Activated CD4-positive, alpha-beta T cell treated with anti-CD3 and anti-CD28 coated beads, Interleukin-2, amount 50 U/mL, for 48 hours (primary cell): ENCODE results near the gene TOB2.
A peak's percentile ranks its signal among the peaks of the same experiment; 100 is the strongest.
"Not testable (repeated sequence)": the region's sequence is repeated elsewhere in the genome, so short reads cannot be mapped to it uniquely, and the experiment has no call there.

Experiments used
- DNase-seq, 2 experiments: peaks; one replicate each; pipeline ENCODE4 v3.0.0-alpha.2; 2020

Gene TOB2

GRCh38 chr22:41425660-41426365 lies 20.8 kb downstream of the TOB2 start:
- peak in 1 of 2 experiments; percentile 39 for DNase-seq

DNA sequence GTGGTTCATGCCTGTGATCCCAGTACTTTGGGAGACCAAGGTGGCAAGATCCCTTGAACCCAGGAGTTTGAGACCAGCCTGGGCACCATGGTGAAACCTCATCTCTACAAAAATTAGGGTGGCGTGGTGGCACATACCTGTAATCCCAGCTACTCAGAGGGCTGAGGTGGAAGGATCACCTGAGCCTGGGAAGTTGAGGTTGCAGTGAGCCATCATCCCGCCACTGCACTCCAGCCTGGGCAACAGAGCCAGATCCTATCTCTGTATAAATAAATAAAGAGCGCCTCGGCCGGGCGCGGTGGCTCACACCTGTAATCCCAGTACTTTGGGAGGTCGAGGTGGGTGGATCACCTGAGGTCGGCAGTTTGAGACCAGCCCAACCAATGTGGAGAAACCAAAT lies 27.9 kb downstream of the TOB2 start:
- DNase-seq, result no peak

- DNase-seq, result no peak
Observed at GRCh38 chr22:41417622-41418390, 28.8 kb downstream of the TOB2 start.

GRCh38 chr22:41415554-41415953 lies 31.0 kb downstream of the TOB2 start:
- no peak for DNase-seq

DNA sequence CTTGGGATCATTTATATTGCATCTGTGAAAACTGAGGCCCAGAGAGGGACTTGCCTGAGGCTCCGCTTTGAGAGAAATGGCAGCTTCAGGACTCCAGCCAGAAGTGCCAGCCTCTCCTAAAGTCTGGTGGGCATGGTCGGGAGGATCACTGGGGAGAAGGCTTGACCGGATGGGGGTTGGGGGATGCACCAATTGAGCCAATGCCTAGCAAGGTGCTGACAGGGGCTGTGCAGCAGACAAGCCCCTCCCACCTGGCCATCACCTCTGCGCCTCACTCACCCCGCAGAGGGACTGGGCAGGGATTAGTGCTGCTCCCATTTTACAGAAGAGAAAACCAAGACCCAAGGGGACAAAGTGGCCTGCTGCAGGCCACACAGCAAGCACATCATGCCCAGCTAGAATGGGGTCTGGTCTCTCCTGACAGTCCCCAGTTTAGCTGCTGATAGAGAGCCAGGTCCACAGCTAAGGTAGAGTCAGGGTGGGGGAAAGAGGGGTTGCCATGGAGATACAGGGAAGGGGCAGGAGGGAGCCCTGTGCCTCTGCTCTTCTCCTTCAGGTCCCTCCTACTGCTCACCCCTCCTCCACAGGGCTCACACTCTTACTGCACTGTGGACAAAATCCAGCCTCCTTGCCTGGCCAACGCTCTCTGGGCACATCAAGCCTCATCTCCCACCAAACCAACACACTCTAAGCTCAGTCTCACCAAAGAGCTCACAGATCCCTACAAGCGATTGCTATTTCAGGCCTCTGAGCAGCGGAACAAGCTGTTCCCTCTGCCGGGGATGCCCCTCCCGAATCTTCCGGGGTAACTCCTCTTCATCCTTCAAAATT lies 35.4 kb downstream of the TOB2 start:
- DNase-seq, result no peak

DNA sequence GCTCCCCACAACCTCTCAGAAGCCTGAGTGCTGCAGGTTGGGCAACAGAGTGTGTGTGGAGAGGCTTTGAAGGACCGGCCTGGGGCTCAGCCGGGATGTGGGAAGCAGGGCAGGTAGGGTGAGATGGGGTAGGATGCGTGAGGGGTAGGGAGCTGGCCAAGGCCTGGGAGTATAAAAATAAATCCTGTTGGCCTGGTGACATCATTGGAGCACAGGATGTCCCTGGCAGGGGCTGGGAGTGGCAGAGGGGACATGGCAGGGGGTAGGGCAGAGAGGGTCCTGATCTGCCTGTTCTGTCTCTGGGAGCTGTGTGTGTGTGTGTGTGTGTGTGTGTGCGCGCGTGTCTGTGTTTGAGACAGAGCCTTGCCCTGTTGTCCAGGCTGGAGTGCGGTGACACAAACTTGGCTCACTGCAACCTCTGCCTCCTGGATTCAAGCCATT lies 36.3 kb downstream of the TOB2 start:
- no peak for DNase-seq

DNA sequence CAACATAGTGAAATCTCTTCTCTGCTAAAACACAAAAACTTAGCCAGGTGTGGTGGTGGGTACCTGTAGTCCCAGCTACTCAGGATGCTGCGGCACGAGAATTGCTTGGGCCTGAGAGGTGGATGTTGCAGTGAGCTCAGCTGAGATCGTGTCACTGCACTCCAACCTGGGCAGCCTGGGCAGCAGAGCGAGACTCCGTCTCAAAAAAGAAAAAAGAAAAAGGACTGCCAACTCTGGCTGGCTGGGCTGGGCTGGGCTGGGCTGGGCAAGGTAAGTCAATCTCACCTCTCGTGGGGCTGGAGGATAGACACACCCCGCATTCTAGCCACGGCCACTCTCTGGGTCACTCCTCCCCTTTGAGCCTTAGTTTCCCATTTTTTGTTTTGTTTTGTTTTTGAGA lies 37.9 kb downstream of the TOB2 start:
- no peak for DNase-seq

- DNase-seq, result no peak
Observed at GRCh38 chr22:41407433-41407832, 39.2 kb downstream of the TOB2 start.

DNA sequence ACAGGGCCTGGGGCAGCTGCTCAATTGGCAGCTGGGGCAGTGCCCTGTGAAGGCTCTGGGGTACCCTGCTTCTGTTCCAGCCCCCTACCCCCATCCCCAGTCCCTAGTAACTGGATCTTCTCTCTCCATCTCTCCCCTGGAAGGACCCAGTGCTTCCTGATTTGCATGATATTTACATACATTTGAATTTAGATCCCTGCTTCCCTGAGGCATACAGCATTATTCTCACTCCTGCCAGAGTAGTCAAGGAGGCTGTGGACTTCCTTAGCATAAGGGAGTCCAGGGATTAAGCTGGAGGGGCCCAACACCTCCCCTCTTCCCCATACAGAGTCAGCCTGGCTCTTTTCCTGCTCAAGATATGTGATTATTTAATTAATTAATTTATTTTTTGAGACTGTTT lies 40.2 kb downstream of the TOB2 start:
- DNase-seq, result no peak

- peak; percentile 47 to 51 for DNase-seq
Observed at GRCh38 chr22:41405588-41405987, 41.0 kb downstream of the TOB2 start.

DNA sequence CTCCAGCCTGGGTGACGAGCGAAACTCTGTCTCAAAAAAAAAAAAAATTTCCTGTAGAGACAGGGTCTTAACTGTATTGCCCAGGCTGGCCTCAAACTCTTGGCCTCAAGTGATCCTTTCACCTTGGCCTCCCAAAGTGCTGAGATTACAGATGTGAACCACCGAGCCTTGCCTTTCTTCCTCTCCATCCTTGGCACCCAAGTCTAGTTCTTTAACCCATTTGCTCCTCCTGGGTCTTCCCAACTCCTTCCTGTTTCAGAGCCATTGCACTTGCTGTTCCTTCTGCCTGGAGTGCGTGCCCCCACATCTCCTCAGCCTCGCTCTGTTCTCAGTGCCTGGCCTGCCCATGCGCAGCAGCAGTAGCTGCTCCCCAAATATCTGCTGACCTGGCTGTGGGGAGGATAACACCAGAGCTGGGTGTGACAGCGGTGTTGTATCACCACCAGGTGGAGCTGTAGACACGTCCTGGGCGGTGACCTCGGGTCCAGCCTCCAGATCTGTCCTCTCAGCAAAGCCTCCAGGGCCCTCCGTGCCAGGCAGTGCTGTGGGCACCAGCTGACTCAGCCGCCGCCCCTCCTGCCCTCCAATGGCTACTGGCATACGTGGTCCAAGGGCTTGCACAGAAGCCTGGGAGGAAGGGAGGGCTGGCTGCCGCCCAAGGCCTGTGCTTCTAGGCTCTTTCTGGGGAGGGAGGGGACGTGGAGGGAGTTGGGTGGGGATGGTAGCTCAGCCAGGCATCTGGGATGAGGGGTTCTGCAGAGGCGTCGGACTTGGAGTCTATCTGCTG lies 42.9 kb downstream of the TOB2 start:
- DNase-seq, result peak; percentile 85 to 89

GRCh38 chr22:41402851-41403250 lies 43.8 kb downstream of the TOB2 start:
- not testable (repeated sequence) for DNase-seq

DNA sequence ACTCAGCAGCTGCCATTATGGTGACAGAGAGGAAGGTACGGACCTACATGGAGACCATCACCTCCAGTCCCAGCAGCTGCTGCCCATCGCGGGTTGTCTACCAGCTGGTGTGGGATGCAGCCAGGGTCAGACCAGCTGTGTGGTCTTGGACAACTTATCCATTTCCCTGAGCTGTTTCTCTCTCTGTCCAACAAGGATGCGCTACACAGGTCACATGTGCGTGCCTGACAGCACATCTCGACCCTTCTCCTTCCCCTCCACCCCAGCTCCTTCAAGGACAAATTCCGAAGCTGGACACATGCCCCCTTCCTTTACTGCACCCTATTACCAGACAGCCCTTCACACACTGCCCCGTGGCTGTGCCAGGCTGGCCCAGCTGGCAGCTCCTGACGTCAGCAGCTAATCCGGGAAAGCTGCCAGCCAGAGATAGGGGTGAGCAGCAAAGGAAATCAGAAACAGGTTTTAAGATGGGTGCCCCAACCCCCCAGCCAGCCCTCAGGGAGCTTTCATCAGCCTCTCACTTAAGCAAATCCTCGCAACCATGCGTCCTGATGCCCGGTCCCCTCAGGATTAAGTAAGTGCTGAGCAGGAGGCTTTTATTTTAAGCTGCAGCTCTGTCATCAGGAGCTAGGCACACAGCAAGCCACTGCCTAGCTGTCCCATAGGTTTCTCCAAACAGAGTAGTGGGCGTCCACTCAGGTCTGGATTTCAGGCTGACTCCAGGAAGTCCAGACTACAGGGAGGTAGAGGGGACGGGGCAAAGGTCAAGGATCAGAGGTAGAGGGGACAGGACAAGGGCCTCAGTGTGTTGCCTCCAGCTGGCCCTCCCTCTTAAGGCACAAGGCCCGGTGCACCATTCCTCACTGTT lies 44.6 kb downstream of the TOB2 start:
- DNase-seq, result no peak

DNA sequence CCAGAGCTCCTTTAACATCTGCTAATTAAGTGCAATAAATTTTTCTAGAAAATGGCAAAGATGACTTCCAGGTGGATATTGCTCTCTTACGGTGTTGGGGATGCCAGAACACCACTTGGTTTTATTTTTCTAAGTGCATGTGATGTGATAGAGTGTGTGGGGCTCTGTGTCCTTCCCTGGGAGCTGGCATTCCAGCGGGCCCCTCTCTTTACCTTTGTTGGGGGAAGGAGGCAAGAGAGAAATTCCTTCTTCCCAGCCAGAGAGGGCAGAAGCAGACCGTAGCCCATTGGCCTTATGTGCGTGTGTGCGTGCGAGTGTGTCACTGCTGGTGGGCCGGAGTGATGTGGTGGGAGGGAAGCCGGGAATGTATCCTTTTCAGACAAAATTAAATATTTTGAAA lies 47.7 kb downstream of the TOB2 start:
- DNase-seq, result no peak

DNA sequence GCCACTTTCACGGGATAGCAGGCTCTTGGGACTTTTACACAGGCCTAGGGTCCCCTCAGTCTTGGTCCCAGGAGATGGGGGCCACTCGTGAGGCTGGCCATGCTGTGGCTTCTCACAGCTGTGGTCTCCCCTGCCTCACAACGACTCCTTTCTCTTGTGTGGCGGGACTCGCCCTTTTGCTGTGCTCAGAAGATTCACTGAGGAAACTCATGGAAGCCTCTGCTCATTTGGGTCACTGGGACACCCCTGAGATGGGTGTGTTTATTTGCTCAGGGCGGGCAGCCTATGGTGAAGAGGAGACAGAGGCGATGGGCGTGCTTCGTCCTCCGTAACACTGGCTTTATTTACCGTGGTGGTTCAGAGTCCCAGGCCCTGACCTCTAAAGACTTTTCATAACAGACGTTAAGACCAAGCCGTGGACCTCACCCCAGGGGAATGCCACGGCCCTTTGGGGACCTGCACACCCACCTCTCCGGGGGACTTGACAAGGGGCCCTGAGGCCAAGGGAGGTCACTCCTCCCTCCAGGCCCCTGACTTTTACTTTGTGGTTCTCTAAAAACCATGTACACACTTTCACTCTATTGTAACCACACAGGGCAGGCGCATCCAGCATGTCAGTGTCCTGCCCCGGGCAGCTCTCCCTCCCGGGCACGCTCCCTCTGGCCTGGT lies 49.3 kb downstream of the TOB2 start:
- DNase-seq, result no peak

- no peak for DNase-seq
Observed at GRCh38 chr22:41395531-41396240, 50.9 kb downstream of the TOB2 start.

GRCh38 chr22:41394012-41394356 lies 52.6 kb downstream of the TOB2 start:
- DNase-seq, result no peak

- DNase-seq, result no peak
Observed at GRCh38 chr22:41387341-41387740, 59.3 kb downstream of the TOB2 start.

DNA sequence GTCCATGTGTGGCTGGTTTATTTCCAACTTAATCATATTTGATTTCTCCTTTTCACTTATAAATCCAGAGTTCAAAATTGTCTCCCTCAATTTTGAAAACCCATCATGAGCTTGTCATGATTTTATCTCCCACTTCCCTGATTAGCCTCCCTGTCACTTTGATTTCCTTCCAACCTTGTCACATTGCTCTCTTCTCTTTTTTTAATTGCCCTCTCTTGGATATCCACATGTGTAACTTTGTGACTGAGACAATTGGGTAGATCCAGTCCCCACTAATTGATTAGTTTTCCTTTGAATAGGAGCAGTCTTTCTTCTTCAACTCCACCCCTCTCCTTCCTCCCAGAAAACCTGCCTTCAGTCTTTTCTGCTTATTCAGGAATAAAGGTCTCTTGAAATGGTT lies 62.5 kb downstream of the TOB2 start:
- DNase-seq, result no peak
